Retina (tissue), 1 donor: ENCODE results near the gene PCGF3.

Experiments
- DNase-seq: peaks from one replicate; pipeline ENCODE4 v3.0.0-alpha.2; 2016

PCGF3 gene

DNA sequence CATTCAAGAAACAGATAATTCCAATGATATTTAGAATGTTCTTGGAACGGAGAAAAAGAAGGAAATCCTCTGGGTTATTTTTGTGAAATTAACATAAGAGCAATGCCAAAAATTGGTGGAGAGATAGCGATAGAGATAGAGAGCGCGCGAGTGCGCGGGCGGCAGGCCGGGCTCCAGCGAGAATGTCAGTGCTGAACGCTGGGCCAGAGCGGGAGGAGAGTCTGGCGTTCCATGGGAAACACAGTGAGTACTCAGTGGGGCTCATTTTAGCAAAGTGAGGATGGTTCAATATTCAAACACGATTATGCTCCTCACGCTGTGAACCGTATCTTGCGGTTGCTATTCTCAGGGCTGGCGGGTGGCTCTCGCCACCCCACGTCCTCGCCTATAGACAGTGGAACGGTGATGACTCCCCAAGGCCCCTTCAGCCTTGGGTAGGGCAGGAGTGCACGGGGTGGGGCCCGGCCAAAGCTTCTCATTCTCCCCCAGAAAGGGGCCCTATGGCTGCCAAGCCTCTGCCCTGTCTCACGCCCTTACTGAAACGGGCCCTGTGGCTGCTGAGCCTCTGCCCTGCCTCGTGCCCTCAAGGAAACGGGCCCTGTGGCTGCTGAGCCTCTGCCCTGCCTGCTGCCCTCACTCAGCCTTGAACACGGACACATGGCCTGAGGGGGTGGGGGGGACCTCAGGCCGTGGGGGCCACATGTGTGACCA is 103.4 kb downstream of the PCGF3 start:
- DNase-seq, result no peak

- no peak for DNase-seq
Observed at GRCh38 chr4:813900-814299, 108.3 kb downstream of the PCGF3 start.

- DNase-seq, result no peak
Observed at GRCh38 chr4:814312-814850, 108.7 kb downstream of the PCGF3 start.

DNA sequence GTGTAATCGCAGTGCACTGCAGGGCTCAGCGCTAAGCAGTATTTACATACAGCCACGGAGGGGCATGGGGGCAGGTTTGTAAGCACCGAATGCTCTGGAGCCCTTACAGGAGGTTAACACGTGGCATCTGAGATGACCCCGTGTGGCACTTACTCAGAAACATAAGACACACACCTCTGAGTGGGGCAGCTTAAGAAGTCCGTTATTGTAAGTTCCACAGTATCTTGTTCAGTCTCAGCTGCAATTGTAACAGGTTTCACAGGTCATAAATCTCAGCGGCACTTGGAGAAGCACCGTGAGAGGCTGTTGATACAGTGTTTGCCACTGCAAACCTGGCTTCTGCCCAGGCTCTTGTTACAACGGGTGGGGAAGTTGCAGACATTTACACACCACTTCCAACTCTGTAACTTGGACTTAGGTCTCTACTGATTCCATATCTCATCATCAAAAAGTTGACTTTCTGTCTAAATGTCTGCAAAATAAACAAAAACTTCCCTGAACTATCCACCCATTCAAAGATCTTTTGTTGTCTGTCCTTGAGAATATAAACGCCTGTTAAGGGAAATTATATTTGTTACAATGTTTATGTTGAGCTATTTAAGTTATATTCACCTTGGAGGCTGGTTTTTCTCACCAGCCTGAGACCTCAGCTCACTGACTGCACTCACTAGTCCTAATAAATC is 110.0 kb downstream of the PCGF3 start:
- no peak for DNase-seq

DNA sequence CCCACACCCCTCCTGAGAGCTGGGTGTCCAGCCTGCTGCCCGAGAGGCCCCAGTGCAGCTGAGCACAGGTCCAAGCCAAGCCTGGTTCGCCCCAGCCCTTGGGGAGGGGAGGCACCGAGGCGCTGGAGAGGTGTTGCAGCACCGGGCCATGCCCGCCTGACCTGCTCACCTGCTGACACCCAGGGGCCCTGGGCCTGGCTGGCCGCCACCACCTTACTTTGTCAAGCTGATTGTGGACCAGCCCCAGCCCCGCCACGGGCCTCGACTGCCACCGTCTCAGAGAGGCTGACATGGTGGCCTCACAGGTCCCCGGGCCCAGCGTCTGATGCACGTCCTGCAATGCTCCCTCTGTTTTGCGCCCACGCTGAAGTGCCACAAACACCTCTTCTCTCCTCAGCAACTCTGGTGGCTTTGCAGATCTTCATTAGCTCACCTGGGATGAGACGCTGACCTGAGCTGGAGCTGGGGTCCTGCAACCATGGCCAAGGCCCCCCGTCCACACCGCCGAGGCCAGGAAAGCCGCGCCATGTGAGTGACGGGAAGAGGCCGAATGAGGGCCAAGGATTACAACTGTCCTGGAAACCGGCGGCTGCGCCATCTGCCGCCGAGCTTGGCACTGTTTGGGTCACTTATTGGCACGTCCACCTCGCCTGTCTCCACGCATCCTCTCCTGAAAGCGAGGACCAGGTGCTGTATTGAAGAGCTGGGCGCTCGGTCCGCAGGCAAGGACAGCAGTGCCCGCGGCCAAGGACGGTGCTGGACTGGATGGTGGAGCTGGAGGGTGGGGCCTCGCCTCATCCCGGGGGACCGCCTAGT is 112.7 kb downstream of the PCGF3 start:
- no peak for DNase-seq

DNA sequence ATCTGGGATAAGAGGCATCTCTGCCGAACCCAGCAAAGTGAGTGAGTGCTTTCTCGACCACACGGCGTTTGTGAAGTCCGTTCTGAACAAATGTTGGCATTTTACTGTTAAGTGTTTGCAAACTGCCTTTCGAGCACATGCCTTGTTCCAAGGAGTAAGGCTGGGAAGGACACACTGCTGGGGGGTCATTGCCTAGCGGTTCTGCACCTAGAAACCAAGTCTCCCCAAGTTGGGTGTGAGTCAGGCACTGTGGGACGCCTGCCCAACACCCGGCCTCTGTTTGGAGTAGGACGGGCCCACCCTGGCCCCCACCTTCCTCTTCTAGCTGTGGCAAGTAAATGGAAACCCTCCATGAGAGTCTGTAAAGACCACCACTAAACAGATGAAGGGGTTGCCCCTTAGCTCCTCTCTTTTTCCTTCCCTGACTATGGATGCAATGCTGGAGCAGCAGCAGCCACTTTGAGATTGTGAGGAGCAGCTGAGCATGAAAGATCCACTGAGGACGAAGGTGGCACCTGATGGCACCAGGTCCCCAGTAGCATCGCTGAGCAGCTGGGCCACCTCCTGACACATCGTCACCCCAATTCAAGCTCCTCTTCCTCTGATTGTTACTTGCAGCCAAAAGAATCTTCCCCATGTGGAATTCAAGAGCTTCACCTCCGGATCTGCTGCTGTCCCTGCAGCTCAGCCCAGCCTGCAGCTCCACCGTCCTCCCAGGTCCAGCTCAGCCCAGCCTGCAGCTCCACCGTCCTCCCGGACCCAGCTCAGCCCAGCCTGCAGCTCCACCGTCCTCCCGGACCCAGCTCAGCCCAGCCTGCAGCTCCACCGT is 114.0 kb downstream of the PCGF3 start:
- no peak for DNase-seq
